SK-N-SH treated with all-trans-retinoic acid at 6 μM for 48 hours (cell line): ENCODE data around the gene NFKB1.

Experiments used
- TCF4 ChIP-seq: fragments of 250-450 bp; sonication (Bioruptor Pico); IDR thresholded peaks from 2 replicates; pipeline ENCODE4 v1.8.0; 2021; ENCODE audit warnings: mild to moderate bottlenecking, moderate library complexity, borderline replicate concordance
- ZNF565 ChIP-seq: fragments of 450-650 bp; formaldehyde crosslinking; conservative IDR thresholded peaks from 2 replicates; pipeline ENCODE4 v1.5.0; 2020; ENCODE audit warnings: low read depth, mild to moderate bottlenecking, moderate library complexity

GRCh38 chr4:102547973-102548372, 46.8 kb downstream of the NFKB1 start:
- TF ChIP-seq TCF4 (CRISPR knock-in tag) (no peak), ZNF565 (CRISPR knock-in tag) (no peak)
